ENCODE data around the gene ASB6.

GRCh38 chr9:129612815-129613519 lies 29.0 kb downstream of the ASB6 start:
- TF ChIP-seq CTCF (IDR thresholded peaks at IDR 0.05) (no peak), POLR2A (IDR thresholded peaks at IDR 0.05) (no peak)

Data from transverse colon (tissue), 3 donors.